Astrocyte (in vitro differentiated cells and primary cell): Measurements from ENCODE around the gene KIAA0753.

ENCODE experiments used
- EZH2 ChIP-seq: IDR thresholded peaks from 2 replicates; pipeline ENCODE4 v1.6.1; 2012; ENCODE audit warnings: mild to moderate bottlenecking, low read length, inconsistent platforms; ENCODE audit not compliant: insufficient read depth
- TF ChIP-seq, protein P1 (sequence below): IDR thresholded peaks from 2 replicates; pipeline ENCODE4 v1.5.1; 2011; ENCODE audit warnings: low read depth, mild to moderate bottlenecking, inconsistent platforms, low read length, moderate library complexity; ENCODE audit not compliant: insufficient read depth

GRCh38 chr17:6684460-6684783 lies 43.9 kb upstream of the KIAA0753 start:
- TF ChIP-seq, protein P1, sequence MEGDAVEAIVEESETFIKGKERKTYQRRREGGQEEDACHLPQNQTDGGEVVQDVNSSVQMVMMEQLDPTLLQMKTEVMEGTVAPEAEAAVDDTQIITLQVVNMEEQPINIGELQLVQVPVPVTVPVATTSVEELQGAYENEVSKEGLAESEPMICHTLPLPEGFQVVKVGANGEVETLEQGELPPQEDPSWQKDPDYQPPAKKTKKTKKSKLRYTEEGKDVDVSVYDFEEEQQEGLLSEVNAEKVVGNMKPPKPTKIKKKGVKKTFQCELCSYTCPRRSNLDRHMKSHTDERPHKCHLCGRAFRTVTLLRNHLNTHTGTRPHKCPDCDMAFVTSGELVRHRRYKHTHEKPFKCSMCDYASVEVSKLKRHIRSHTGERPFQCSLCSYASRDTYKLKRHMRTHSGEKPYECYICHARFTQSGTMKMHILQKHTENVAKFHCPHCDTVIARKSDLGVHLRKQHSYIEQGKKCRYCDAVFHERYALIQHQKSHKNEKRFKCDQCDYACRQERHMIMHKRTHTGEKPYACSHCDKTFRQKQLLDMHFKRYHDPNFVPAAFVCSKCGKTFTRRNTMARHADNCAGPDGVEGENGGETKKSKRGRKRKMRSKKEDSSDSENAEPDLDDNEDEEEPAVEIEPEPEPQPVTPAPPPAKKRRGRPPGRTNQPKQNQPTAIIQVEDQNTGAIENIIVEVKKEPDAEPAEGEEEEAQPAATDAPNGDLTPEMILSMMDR = no peak
- TF ChIP-seq EZH2 = no peak
